NCI-H1694 treated with DMSO at 0.1 percent for 48 hours (cell line): ENCODE results near the gene MRGPRX4.
A peak's percentile ranks its signal among the peaks of the same experiment; 100 is the strongest.
"Not testable (repeated sequence)": the region's sequence is repeated elsewhere in the genome, so short reads cannot be mapped to it uniquely, and the experiment has no call there.

Source experiments
- DNase-seq: peaks from one replicate; lab custom pipeline; 2025; lab: John Stamatoyannopoulos, UW

The MRGPRX4 gene

GRCh38 chr11:18172666-18173065, at the start of gene MRGPRX4:
TSS of gene MRGPRX4 (plus strand) at chr11:18172837. CDS start at chr11:18173257, 420 bp downstream.
- DNase-seq: no peak

- DNase-seq: not testable (repeated sequence)
Measured at GRCh38 chr11:18131115-18131514, 41.5 kb upstream of the MRGPRX4 start.

GRCh38 chr11:18132341-18132740, 40.3 kb upstream of the MRGPRX4 start, which contains the start of gene MRGPRX3:
TSS of gene MRGPRX3 (plus strand) at chr11:18132571. CDS start at chr11:18137203, 4,632 bp downstream.
- no peak for DNase-seq

- no peak for DNase-seq
Measured at GRCh38 chr11:18135308-18135707, 37.3 kb upstream of the MRGPRX4 start.

GRCh38 chr11:18137186-18137800, 35.3 kb upstream of the MRGPRX4 start:
- DNase-seq: no peak

- DNase-seq: no peak
Measured at GRCh38 chr11:18140145-18140544, 32.5 kb upstream of the MRGPRX4 start.

GRCh38 chr11:18144243-18144642, 28.4 kb upstream of the MRGPRX4 start:
- no peak for DNase-seq

GRCh38 chr11:18145025-18145424, 27.6 kb upstream of the MRGPRX4 start:
- DNase-seq: no peak

- no peak for DNase-seq
Measured at GRCh38 chr11:18145837-18146236, 26.8 kb upstream of the MRGPRX4 start.

- DNase-seq: no peak
Measured at GRCh38 chr11:18151581-18151980, 21.1 kb upstream of the MRGPRX4 start.

- DNase-seq: no peak
Measured at GRCh38 chr11:18168372-18168771, 4.3 kb upstream of the MRGPRX4 start.

GRCh38 chr11:18171377-18172000, 1.1 kb upstream of the MRGPRX4 start:
- peak; percentile 1 for DNase-seq

GRCh38 chr11:18173225-18173866, 709 bp downstream of the MRGPRX4 start:
- no peak for DNase-seq

- DNase-seq: no peak
Measured at GRCh38 chr11:18188796-18189195, 16.2 kb downstream of the MRGPRX4 start.

- DNase-seq: not testable (repeated sequence)
Measured at GRCh38 chr11:18189476-18190245, 17.0 kb downstream of the MRGPRX4 start.

GRCh38 chr11:18191376-18191775, 18.7 kb downstream of the MRGPRX4 start:
- DNase-seq: no peak

- no peak for DNase-seq
Measured at GRCh38 chr11:18193010-18193409, 20.4 kb downstream of the MRGPRX4 start.

- DNase-seq: no peak
Measured at GRCh38 chr11:18196532-18196931, 23.9 kb downstream of the MRGPRX4 start.

GRCh38 chr11:18197738-18198137, 25.1 kb downstream of the MRGPRX4 start:
- DNase-seq: not testable (repeated sequence)

- DNase-seq: peak; percentile 2
Measured at GRCh38 chr11:18203723-18204122, 31.1 kb downstream of the MRGPRX4 start.

- no peak for DNase-seq
Measured at GRCh38 chr11:18204220-18204619, 31.6 kb downstream of the MRGPRX4 start.

GRCh38 chr11:18204771-18205170, 32.1 kb downstream of the MRGPRX4 start:
- no peak for DNase-seq
